ENCODE results near the gene POPDC2.

DNA sequence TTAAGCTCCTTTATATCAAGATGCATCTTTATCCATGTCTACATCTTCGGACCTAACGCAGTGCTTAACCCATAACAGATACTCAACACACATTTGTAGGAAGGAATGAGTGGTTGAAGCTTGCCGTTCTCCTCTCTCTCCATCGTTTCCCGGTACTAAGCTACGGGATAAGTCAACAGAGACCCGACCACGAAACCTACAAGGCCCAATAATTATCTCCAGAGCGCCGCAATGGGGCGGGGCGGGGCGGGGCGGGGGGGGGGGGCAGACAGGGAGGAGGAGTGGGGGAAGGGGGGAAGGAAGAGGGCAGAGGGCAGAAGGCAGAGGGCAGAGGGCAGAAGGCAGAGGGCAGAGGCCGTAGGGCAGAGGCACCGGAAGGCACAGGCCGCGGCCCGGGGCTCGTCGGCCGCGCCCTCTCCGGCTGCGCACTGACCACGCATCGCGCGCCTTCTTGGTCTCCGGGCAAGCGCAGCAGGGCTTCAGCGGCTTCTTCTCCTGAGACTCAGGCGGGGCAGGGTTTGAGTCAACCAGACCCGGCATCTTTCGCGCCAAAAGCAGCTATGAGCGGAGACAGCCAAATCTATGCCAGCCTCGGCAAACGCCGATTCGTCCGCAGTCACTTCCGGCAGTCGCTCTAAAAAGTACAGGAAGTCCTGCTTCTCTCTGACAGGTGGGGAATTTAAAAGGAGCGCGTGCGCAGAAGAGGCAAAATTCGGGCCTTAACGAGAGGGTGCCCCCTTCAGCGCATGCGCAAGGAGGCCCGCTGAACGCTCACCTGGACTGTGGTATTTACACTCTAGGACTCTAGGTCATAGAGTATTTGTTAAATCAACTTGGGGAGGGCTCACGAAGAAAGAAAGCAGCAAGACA lies 16.6 kb upstream of the POPDC2 start, which contains the start of gene COX17:
- TF ChIP-seq EZH2 (IDR thresholded peaks at IDR 0.05; ENCODE audit: borderline replicate concordance) = no peak
- TF ChIP-seq, protein P1, sequence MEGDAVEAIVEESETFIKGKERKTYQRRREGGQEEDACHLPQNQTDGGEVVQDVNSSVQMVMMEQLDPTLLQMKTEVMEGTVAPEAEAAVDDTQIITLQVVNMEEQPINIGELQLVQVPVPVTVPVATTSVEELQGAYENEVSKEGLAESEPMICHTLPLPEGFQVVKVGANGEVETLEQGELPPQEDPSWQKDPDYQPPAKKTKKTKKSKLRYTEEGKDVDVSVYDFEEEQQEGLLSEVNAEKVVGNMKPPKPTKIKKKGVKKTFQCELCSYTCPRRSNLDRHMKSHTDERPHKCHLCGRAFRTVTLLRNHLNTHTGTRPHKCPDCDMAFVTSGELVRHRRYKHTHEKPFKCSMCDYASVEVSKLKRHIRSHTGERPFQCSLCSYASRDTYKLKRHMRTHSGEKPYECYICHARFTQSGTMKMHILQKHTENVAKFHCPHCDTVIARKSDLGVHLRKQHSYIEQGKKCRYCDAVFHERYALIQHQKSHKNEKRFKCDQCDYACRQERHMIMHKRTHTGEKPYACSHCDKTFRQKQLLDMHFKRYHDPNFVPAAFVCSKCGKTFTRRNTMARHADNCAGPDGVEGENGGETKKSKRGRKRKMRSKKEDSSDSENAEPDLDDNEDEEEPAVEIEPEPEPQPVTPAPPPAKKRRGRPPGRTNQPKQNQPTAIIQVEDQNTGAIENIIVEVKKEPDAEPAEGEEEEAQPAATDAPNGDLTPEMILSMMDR (IDR thresholded peaks at IDR 0.05; ENCODE audit: poor library complexity) = no peak
- no peak for TF ChIP-seq EZH2phosphoT487 (IDR thresholded peaks at IDR 0.05; ENCODE audit: low read depth, severe bottlenecking, unreplicated experiment)

Measured in hepatocyte (in vitro differentiated cells).